ENCODE data around the gene WDR5.
A peak's percentile ranks its signal among the peaks of the same experiment; 100 is the strongest.

The WDR5 gene

GRCh38 chr9:134158753-134159392 is 23.0 kb downstream of the WDR5 start:
- DNase-seq (ENCODE audit: low read depth) = no peak

DNA sequence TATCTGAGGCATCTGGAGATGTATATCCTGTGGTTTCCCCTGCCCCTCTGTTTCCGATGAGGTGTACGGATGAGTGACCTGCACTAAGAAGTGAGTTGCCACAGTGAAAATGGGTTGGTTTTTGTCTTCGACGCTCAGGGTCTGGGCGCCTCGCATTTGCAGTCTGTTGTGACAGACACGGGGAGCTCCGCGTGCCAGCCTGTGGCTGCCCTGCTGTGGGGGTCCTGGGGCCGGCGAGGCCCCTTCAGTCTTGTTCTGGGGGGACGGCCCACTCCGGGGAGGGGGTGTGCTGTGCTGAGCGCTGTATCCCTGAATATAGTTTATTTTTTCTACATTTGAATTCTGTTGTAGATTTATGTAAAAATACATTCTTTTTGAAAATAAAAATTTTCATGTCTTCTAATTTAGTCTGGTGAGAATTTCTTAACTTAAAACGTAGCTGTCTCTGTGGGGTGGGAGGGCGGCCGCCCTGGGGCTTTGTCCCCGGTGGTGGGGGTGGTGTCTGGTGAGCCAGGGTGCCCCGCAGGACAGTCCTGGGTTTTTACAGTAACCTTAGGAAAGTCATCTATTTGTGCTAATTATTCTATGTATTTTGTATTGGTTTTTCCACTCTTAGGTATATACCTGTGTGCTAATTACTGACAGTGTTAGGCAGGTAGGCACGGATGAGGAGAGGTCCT is 23.8 kb downstream of the WDR5 start:
- DNase-seq (ENCODE audit: low read depth) = no peak

DNA sequence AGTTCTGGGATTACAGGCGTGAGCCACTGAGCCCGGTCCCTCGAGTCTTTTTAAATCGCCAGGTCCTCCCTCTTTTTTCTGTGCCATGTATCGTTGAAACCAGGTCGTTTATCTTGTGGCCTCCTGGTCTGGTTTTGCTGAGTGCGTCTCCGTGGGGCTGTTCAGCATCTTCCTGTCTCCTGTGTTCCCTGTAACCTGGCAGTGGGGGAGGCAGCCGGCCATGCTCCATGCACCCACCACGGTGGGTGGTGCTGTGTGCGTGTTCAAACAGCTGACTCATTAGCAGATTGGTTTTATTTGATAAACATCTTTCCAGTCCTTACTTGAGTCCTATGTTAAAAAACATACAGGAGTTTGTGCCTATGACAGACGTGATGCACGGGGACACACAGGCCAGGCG is 25.8 kb downstream of the WDR5 start:
- DNase-seq (ENCODE audit: low read depth) = no peak

DNA sequence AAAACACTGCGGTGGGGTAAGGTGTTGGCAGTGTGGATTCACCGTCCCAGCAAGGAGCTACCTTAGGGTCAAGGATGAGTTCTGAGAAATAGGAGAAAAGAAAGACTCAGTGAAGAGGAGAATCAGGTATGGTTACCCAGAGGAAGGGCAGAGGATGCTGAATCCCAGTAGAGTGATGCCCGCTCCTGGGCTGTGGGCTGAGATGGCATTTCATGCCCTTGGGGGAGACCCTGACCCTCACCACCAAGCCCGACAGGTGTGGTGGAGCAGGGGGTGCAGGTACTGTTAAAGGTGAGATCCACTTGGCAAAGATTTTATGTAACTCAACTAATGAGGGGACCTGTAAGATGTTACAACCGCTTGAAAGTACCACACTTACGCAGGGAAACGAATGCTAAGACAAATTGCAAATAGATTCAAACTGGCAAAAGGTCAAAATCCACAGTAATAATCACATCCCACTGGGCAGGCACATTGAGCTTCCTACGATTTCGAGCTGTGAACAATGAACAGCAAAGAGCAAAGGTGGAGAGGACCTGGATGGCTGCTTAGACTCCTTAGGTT is 26.4 kb downstream of the WDR5 start:
- DNase-seq (ENCODE audit: low read depth) = no peak

DNA sequence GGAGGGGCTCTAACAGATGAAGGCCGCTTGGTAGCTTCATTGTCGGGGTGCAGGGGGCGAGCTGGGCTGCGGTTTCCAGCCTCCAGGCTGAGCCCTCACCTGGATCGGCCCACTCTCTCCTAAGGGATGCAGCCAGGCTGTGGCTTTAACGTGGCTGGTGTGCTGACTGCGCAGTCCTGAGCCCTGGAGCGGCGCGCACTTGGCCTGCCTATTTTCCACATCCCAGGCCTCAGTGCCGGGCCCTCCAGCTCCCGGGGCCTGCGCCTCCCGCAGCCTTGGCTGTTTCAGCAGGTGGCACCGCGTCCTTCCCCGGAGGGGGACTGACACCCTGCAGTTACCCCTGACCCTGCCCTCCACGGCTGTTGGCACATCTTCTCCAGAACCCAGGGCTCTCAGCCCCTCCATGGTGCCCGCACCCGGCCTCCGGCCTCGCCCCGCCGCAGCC is 27.1 kb downstream of the WDR5 start:
- DNase-seq (ENCODE audit: low read depth) = no peak

- DNase-seq (ENCODE audit: low read depth) = peak; percentile 63
These were observed 27.7 kb downstream of the WDR5 start for GRCh38 chr9:134163371-134164196.

DNA sequence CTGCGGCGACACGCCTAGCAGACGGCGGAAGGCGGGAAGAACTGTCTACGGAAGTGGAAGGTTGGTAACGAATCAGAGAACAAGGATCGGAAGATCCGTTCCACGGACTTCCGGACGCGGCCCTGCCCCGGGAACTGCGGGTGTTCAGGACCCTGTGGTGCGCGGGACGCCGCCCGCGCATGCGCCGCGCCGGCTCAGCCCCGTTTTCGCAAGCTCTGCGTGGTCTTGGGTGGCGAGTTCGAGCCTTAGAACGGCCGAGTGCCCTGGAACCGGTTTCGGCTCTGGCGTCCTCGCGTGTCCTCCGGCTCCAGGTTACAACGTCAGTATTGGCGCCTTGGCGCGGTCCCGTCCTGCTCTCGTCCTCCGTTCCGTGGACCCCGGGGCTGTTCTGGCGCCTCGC is 29.0 kb downstream of the WDR5 start:
- DNase-seq (ENCODE audit: low read depth) = no peak

GRCh38 chr9:134165357-134166315 is 29.8 kb downstream of the WDR5 start:
- peak; percentile 48 for DNase-seq (ENCODE audit: low read depth)

GRCh38 chr9:134166374-134166773 is 30.5 kb downstream of the WDR5 start:
- DNase-seq (ENCODE audit: low read depth) = no peak

DNA sequence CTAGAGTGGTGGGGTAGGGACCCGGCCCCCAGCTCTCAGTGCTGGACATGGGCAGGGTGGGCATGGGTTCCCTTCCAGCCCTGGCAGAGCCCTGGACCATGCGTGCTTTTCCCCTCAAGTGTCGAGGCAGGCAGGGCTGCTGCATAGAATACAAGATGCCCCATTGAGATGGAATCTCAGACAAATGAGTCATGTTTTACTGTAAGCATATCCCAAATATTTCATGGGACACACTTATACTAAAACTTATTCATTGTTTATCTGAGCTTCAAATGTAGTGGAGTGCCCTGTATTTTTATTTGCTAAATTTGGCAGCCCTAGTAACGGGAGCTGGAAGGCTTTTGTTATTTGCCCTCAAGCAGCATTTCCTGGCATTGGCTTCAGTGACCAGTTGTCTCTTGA is 31.6 kb downstream of the WDR5 start:
- DNase-seq (ENCODE audit: low read depth) = no peak

- no peak for DNase-seq (ENCODE audit: low read depth)
These were observed 33.1 kb downstream of the WDR5 start for GRCh38 chr9:134168757-134169550.

DNA sequence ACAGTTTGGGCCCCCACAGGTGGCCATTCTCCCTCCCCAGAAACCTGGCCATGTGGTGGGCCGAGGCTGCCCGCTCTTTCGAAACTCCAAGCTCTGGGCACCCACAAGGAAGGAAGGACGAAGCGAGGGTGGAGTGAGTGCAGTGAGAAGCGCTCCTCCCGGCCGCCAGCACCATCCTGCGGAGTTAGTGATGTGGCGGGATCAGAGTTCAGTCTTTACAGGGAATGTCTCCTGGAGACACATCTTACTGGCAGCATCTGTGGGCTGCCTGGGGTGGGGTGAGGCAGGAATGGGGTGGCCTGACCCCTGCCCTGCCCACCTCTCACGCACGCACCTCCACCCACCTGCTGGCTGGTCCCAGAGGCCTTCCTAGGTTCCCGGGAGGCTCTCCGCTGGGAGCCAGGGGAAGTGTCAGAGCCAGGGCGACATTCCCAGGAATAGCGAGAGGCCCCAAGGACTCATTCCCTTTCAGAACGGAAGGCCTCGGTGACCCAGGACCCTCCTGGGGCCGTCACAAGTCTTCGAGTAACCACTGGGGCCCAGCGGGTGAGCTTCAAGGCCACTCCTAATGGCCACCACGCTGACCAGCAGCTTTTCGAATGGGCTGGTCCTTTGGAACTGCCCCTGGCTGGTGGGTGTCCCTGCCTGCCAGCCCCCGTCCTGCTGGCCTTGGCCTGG is 34.0 kb downstream of the WDR5 start:
- DNase-seq (ENCODE audit: low read depth) = no peak

DNA sequence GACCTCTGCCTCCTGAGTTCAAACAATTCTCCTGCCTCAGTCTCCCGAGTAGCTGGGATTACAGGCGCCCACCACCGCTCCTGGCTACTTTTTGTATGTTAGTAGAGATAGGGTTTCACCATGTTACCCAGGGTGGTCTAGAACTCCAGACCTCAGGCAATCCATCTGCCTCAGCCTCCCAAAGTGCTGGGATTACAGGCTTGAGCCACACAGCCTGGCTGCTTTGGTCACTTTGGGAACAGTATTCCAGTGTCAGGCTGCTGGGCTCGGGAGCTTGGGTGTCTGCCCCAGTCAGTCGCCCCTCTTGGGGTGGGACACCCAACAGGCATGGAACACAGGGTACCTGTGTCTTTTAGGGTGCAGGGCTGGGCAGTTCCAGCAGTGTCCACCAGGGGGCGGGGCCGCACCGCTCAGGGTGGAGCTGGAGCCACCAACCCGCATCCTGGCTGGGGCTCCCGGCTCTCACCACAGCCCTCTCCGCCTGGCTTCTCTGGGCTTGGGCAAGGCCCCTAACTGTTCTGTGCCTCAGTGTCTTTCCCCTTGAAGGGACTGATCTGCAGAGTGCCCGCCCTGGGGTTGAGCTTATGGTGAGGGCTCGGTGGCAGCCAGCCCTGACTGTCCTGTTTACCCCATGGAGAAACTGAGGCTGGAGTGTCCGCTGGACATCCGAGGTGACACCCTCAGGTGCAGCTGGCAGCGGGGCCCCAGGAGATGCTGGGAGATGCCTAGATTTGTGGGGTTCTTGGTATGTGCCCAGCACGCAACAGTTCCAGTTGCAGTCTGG is 34.8 kb downstream of the WDR5 start:
- no peak for DNase-seq (ENCODE audit: low read depth)

DNA sequence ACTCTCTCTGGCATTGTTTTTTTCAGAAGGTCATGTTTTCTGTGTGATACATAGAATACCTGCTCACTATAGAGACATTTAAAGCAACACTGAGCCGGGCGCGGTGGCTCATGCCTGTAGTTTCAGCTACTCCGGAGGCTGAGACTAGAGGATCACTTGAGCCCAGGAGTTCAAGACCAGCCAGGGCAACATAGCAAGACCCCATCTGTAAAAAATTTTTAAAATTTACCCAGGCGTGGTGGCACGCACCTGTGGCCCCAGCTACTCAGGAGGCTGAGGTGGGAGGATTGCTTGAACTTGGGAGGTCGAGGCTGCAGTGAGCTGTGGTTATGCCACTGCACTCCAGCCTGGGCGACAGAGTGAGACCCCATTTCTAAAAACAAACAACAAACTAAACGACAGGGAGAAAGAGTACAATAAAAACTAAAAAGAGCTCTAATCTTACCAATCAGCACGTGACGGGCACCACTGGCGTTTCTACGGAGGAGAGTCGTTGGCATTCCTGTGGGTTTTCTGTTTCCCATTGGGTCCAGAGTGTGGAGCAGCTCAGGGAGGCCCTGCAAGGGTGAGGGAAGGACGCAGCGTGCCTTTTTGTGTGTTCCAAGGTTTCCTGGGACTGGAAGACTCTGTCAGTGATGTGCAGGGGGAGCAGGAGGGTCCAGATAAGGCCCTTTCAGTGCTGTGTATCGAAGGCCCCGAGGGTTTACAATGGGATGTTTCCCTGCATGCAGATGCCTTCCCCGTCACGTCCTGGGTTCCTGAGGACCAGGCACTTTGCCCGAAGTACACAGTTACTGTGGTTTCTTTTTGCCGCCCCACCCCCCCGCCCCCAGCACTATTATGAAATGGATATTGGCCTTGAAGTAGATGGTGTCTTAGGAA is 35.7 kb downstream of the WDR5 start:
- no peak for DNase-seq (ENCODE audit: low read depth)

DNA sequence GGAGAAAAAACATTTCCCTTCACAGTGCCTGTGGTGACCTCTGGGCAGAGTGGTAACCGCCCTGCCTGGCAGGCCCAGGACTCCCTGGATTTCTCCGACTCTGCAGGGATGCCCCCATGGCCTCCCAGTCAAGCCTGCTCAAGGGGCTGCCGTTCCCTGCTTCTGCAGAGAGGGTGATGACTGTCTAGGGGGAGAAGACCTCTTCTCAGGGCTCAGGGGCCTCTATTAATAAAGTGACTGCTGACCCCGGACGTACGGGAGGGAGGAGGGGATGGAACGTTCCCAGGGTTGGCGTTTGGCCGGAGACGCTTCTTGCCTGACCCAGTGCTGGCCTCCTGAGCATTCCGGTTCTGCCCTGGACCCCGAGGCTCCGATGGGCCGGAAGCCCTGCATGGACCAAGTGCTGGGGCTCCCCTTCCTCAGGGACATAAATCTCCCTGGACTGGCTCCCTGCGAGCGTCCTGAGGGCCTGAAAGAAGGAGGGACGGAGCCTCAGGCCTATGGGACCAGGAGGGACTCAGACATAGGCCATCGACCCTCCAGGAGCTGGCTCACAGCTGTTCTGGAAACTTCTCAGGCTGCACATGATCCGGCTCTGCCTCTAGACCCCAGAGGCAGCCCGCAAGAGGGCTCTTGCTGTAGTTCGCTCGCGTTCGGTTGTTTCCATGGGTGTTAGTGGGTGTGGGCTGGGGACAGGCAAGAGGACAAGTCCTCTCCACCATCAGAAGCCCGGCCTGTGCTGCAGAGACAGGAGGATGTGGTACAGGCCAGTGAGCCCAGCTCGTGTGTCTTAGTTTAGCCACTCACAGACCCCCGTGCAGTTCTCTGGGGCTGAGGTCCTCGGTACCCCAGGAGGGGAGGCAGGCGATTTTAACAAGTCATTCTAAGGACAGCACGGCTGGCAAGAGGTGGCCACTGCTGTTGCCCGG is 36.6 kb downstream of the WDR5 start:
- DNase-seq (ENCODE audit: low read depth) = no peak

GRCh38 chr9:134173127-134174072 is 37.5 kb downstream of the WDR5 start:
- no peak for DNase-seq (ENCODE audit: low read depth)
